D721Med (cell line): Measurements from ENCODE around the gene AAGAB.

Source experiments
- DNase-seq: peaks from one replicate; pipeline ENCODE4 v3.0.0; 2011; ENCODE audit warnings: low spot score; ENCODE audit not compliant: insufficient read length
- FAIRE-seq: peaks from 2 replicates; lab custom pipeline; 2011; peaks lifted over from hg19 to GRCh38; lab: Jason Lieb, UNC
- TF ChIP-seq, protein P1 (sequence below): IDR thresholded peaks from 2 replicates; pipeline ENCODE4 v1.5.1; 2012; ENCODE audit warnings: mild to moderate bottlenecking, control low read depth; ENCODE audit not compliant: insufficient read depth; ENCODE audit errors: missing control alignments

Gene AAGAB

DNA sequence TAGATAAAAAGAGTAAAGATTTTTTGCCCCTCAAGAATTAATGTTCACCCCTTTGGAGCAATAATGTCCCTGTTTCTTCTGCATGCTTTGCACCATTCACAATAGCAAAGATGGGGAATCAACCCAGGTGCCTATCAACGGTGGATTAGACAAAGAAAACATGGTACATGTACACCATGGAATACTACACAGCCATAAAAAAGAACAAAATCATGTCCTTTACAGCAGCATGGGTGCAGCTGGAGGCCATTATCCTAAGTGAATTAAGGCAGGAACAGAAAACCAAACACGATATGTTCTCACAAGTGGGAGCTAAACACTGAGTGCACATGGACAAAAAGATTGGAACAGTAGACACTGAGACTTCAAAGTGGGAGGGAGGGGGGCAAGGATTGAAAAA, 35.2 kb downstream of the AAGAB start:
- FAIRE-seq (no peak), DNase-seq (no peak)
- TF ChIP-seq, protein P1, sequence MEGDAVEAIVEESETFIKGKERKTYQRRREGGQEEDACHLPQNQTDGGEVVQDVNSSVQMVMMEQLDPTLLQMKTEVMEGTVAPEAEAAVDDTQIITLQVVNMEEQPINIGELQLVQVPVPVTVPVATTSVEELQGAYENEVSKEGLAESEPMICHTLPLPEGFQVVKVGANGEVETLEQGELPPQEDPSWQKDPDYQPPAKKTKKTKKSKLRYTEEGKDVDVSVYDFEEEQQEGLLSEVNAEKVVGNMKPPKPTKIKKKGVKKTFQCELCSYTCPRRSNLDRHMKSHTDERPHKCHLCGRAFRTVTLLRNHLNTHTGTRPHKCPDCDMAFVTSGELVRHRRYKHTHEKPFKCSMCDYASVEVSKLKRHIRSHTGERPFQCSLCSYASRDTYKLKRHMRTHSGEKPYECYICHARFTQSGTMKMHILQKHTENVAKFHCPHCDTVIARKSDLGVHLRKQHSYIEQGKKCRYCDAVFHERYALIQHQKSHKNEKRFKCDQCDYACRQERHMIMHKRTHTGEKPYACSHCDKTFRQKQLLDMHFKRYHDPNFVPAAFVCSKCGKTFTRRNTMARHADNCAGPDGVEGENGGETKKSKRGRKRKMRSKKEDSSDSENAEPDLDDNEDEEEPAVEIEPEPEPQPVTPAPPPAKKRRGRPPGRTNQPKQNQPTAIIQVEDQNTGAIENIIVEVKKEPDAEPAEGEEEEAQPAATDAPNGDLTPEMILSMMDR = no peak

DNA sequence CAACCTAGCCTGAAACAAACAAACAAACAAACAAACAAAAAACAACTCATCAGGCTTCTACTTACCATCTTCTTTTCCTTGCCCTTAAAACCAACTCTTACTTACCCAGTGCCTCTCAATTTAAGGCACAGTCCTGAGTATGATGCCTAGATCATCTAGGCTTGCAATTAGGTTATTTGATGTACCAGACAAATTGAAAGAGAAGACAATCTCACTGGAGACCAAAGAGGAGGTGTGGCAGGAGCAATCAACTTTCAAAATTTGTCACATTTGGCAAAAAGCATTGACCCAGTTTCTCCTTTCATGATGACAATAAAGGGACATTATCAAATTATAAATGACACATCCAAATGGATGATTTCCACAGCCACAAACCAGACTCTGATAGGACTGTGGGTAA, 36.0 kb downstream of the AAGAB start:
- FAIRE-seq (no peak), DNase-seq (no peak)
- TF ChIP-seq, protein P1 = no peak

DNA sequence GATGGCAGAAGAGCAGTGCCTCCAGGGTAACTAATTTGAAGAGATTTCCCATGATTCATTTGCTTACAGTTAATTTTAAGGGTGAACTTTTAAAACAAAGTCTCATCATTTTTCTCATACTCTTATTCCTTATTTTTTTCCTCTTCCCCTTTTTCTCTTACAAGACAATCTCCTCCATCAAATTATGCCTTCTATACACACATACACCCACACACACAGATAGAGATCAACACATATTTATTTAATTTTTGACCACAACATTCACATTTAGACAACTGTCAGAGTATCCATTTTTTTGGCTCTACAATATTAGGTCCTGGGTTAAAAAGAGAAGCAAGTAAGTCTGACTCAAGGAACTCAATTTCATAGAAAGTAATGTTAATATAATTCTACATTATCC, 37.6 kb downstream of the AAGAB start:
- DNase-seq = no peak
- TF ChIP-seq, protein P1 = no peak
- FAIRE-seq = no peak

DNA sequence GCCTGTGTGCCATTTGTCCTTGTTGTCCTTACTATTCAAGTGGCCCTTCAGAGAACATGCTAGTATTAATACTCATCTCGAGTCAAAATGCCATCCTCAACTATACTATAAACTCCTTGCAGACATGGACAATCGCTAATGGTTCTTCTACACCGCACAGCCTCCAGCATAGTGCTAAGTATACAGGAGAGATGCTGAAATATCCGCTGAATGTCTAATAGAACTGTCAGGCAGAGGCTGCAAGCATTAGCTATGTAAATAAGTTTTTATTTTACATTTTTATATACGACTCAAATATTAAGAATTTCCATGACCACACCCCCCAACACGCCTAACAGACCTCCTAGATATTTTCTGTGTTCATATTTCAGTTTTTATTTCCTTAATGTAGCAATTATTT, 39.4 kb downstream of the AAGAB start:
- TF ChIP-seq, protein P1 = no peak
- no peak for FAIRE-seq
- no peak for DNase-seq

DNA sequence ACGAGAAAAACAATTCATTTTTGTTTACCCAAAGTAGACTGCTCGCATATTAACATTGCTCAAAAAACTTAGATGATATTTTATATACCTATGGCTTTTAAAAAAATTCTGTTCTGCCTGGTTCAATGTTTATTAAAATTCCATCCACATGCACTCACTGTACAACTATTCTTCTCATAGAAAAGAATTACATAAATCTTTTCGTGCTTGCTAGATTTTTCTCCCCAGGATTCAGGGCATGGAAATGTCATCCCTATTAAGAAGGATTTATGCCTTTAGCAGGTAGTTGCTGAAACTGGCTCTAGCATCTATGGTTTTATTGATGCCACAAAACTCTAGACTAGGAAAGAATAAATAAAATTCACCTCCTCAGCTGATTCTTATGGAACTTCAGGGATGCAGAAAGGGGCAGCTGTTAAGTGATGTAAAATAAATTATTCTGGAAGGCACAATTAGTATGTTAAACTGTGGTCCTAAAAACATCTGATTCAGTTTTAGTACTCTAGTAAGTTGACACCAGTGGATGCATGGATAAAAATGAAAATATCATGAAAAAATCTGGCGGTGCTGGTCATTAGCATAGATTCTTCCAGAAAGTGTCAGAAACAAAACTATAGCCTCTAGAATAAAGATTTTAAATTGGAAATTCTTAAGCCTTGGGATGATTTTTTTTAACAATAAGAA, 41.6 kb downstream of the AAGAB start:
- TF ChIP-seq, protein P1 = no peak

DNA sequence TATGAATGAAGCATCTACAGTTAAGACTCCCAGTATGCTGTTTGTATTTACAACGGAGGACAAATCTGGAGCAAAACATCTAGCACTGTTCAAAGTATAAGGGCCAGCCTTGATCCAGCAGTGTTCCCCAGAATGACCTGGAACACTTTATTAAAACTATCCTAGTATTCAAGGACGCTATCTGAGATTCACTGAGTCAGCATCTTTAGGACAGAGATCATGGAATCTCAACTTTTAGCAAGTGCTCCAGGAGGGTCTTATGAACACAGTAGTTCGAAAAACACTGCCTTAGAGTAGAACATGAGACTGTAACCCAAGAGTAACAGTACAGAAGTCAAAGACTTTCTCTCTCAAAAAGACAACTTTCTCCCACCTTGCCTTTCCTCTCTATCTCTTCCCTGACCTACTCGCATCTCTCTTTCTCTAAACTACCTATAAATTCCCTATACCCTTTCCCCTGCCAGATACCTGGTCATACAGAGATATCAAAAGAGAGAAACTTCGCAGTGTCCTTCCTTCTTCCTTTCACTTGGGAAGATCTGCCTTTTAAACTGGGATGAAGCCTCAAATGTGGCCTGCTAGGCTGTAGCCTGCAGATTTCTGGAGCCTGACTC, 43.8 kb downstream of the AAGAB start:
- TF ChIP-seq, protein P1 = no peak
- DNase-seq (no peak), FAIRE-seq (no peak)

More for the DNA sequence above, 41.6 kb downstream of the AAGAB start:
- DNase-seq (no peak), FAIRE-seq (no peak)

DNA sequence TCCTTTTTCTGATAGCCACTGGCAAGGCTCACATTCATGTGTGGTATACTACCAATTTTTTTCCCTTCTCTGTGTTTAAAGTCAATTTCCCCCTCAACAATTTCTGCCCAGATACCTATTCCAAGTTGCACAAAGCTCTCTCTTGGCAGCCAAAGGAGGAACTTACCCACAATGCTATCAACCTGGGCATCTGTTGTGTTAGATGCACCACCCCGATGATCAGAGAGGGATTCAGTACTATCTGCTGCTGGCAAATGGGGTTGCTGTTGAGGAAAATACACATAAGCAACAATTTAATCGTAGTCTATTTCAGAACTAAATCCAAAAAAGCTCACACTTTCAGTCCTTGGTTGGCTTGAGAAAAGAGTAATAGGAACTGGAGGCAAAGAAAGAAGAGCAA, 46.1 kb downstream of the AAGAB start:
- TF ChIP-seq, protein P1 = no peak
- FAIRE-seq = no peak
- DNase-seq = no peak
